K562 (cell line): ENCODE results near the gene PCID2.

Source experiments
- LARP7 ChIP-seq: fragments of 450-650 bp; IDR thresholded peaks from 2 replicates; pipeline ENCODE4 v1.6.1; 2016
- NRF1 ChIP-seq, 2 experiments: fragments of 450-650 bp; IDR thresholded peaks in 1 of 2; conservative IDR thresholded peaks in 1 of 2; 2 replicates each; pipeline ENCODE4 v1.6.1; 2014; ENCODE audit warnings: mild to moderate bottlenecking in 2 of 2
- TF ChIP-seq, protein P1 (sequence below), 3 experiments: IDR thresholded peaks in 2 of 3; conservative IDR thresholded peaks in 1 of 3; 2 replicates each; pipeline ENCODE4 v1.5.1; 2011 to 2012; ENCODE audit warnings: low read length in 3 of 3, mild to moderate bottlenecking in 3 of 3, control low read depth in 2 of 3, improper control_type of control experiment in 1 of 3, inconsistent platforms in 1 of 3, low read depth in 1 of 3, mixed read lengths in 1 of 3, moderate library complexity in 1 of 3; ENCODE audit not compliant: insufficient read depth in 2 of 3

DNA sequence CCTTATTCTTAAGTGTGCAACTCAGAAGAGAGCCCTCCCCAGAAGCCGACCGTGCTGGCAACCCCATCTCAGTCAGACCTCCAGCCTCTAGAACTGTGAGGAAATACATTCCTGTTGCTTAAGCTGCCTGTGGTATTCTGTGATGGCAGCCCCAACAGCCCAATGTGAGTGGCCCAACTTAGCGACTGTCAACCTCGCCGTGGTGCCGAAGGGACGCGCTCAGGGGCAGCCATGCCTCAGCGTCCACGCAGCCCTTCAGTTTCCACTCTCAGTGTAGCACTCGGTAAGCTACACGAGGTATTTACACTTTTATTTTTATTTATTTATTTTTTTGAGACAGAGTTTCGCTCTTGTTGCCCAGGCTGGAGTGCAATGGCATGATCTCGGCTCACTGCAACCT lies 31.6 kb downstream of the PCID2 start:
- TF ChIP-seq, protein P1, sequence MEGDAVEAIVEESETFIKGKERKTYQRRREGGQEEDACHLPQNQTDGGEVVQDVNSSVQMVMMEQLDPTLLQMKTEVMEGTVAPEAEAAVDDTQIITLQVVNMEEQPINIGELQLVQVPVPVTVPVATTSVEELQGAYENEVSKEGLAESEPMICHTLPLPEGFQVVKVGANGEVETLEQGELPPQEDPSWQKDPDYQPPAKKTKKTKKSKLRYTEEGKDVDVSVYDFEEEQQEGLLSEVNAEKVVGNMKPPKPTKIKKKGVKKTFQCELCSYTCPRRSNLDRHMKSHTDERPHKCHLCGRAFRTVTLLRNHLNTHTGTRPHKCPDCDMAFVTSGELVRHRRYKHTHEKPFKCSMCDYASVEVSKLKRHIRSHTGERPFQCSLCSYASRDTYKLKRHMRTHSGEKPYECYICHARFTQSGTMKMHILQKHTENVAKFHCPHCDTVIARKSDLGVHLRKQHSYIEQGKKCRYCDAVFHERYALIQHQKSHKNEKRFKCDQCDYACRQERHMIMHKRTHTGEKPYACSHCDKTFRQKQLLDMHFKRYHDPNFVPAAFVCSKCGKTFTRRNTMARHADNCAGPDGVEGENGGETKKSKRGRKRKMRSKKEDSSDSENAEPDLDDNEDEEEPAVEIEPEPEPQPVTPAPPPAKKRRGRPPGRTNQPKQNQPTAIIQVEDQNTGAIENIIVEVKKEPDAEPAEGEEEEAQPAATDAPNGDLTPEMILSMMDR (IDR thresholded peaks at IDR 0.05 in 2 of 3, conservative IDR thresholded peaks at IDR 0.05 in 1 of 3; ENCODE audit: insufficient read depth in 2 of 3, low read depth in 1 of 3, low read length in 3 of 3) = no peak
- no peak for TF ChIP-seq NRF1 (conservative IDR thresholded peaks at IDR 0.05 in 1 of 2, IDR thresholded peaks at IDR 0.05 in 1 of 2)
- no peak for TF ChIP-seq LARP7
